ENCODE results near the gene UBE3D. TPM values are rescaled to one million over a fixed set of nuclear protein-coding genes. Genes with fewer than 3 reads are reported as not detected.

UBE3D gene
- total RNA-seq, 1 experiment from 2014 or later = 11.0 TPM

- no peaks in the 10 kb centered on the region for H3K27me3 ChIP-seq (ENCODE audit: control insufficient read depth, insufficient read depth, low read length)
- ChIA-PET CTCF (no interaction called here), POLR2A (no interaction called here)
- H3K4me3 ChIP-seq (ENCODE audit: low read depth in 2 of 2, low read length in 2 of 2) = no peak overlapping the region
- no peaks in the 10 kb centered on the region for H3K36me3 ChIP-seq (ENCODE audit: control insufficient read depth, insufficient read depth, low read length)
- in situ Hi-C loops (cut with HindIII; ENCODE audit: low pct_unique_long_range_greater_than_20kb, low sequenced_read_pairs) = no loop called here
- no peaks in the 10 kb centered on the region for H3K9me3 ChIP-seq (ENCODE audit: control insufficient read depth, insufficient read depth, low read depth, low read length)
- no TSS peak for BruUV-seq (replicated peaks)
- intact Hi-C loops (cut with micrococcal nuclease; ENCODE audit: unreplicated experiment) = no loop called here
- no peaks in the 10 kb centered on the region; the same call in 1 of the 2 replicates for H3K4me1 ChIP-seq (ENCODE audit: control insufficient read depth, insufficient read depth, low read length)
- H3K27ac ChIP-seq (ENCODE audit: low read length) = no peak overlapping the region
- TF ChIP-seq CTCF (IDR thresholded peaks at IDR 0.05) (no peak), POLR2AphosphoS5 (IDR thresholded peaks at IDR 0.05; ENCODE audit: low read depth, low read length) (no peak), TCF7L2 (IDR thresholded peaks at IDR 0.05; ENCODE audit: low read depth, low read length) (no peak), REST (IDR thresholded peaks at IDR 0.05; ENCODE audit: insufficient read depth in 1 of 2, low read depth in 2 of 2, low read length in 1 of 2) (no peak), SIN3A (IDR thresholded peaks at IDR 0.05; ENCODE audit: borderline replicate concordance, insufficient read depth, low read depth, low read length) (no peak)
- no peak for ATAC-seq
- DNase-seq (ENCODE audit: low read depth, low spot score) = no peak
These were observed 163.4 kb downstream of the UBE3D start for GRCh38 chr6:82902290-82902689.

- Histone ChIP-seq H3K4me1 (ENCODE audit: control insufficient read depth, insufficient read depth, low read length) (no peaks in the 10 kb centered on the region), H3K4me3 (ENCODE audit: low read depth in 2 of 2, low read length in 2 of 2) (no peak overlapping the region), H3K36me3 (ENCODE audit: control insufficient read depth, insufficient read depth, low read length) (no peaks in the 10 kb centered on the region), H3K27me3 (ENCODE audit: control insufficient read depth, insufficient read depth, low read length) (no peaks in the 10 kb centered on the region), H3K9me3 (ENCODE audit: control insufficient read depth, insufficient read depth, low read depth, low read length) (no peaks in the 10 kb centered on the region), H3K27ac (ENCODE audit: low read length) (no peak overlapping the region)
- ATAC-seq (no peak), DNase-seq (ENCODE audit: low read depth, low spot score) (no peak)
- POLR2A ChIA-PET = no interaction called here
- in situ Hi-C loops (cut with HindIII; ENCODE audit: low pct_unique_long_range_greater_than_20kb, low sequenced_read_pairs) = no loop called here
- no TSS peak for BruUV-seq (replicated peaks)
- no peak for TF ChIP-seq TCF7L2 (IDR thresholded peaks at IDR 0.05; ENCODE audit: low read depth, low read length)
- TF ChIP-seq REST (IDR thresholded peaks at IDR 0.05; ENCODE audit: insufficient read depth in 1 of 2, low read depth in 2 of 2, low read length in 1 of 2) = no peak
- TF ChIP-seq CTCF (IDR thresholded peaks at IDR 0.05) = no peak
- TF ChIP-seq SIN3A (IDR thresholded peaks at IDR 0.05; ENCODE audit: borderline replicate concordance, insufficient read depth, low read depth, low read length) = no peak
- no peak for TF ChIP-seq POLR2AphosphoS5 (IDR thresholded peaks at IDR 0.05; ENCODE audit: low read depth, low read length)
- intact Hi-C loops (cut with micrococcal nuclease; ENCODE audit: unreplicated experiment) = no loop called here
- CTCF ChIA-PET = no interaction called here
These were observed 170.9 kb downstream of the UBE3D start for GRCh38 chr6:82894653-82895259.
